SK-N-SH treated with all-trans-retinoic acid at 6 μM for 48 hours (cell line): ENCODE results near the gene TBL1X.

Source experiments
- CSDC2 ChIP-seq: fragments of 250-450 bp; sonication (Bioruptor Pico); IDR thresholded peaks from 2 replicates; pipeline ENCODE4 v1.5.0; 2020; ENCODE audit warnings: mild to moderate bottlenecking, moderate library complexity
- PPARA ChIP-seq: fragments of 250-450 bp; sonication (Bioruptor Pico); IDR thresholded peaks from 2 replicates; pipeline ENCODE4 v1.5.0; 2020; ENCODE audit warnings: mild to moderate bottlenecking, borderline replicate concordance
- ZFP3 ChIP-seq: fragments of 250-450 bp; sonication (Bioruptor Pico); IDR thresholded peaks from 2 replicates; pipeline ENCODE4 v1.5.0; 2020; ENCODE audit warnings: mild to moderate bottlenecking, moderate library complexity

GRCh38 chrX:9466124-9466495 lies 1.3 kb downstream of the TBL1X start:
- no peak for TF ChIP-seq CSDC2 (CRISPR knock-in tag)
- no peak for TF ChIP-seq ZFP3 (CRISPR knock-in tag)
- no peak for TF ChIP-seq PPARA
